ENCODE measurements around the gene ZDHHC20.
A peak's percentile ranks its signal among the peaks of the same experiment; 100 is the strongest.
"Not testable (repeated sequence)": the region's sequence is repeated elsewhere in the genome, so short reads cannot be mapped to it uniquely, and the experiment has no call there.

The ZDHHC20 gene

GRCh38 chr13:21413013-21413412, 46.1 kb downstream of the ZDHHC20 start:
- TF ChIP-seq POLR2A (IDR thresholded peaks at IDR 0.05; ENCODE audit: low read length) (no peak), GATA1 (IDR thresholded peaks at IDR 0.05; ENCODE audit: low read depth, low read length) (no peak)
- no peak for DNase-seq

- DNase-seq, result not testable (repeated sequence)
Observed at GRCh38 chr13:21410453-21410852, 48.6 kb downstream of the ZDHHC20 start.

- TF ChIP-seq GATA1 (IDR thresholded peaks at IDR 0.05; ENCODE audit: low read depth, low read length), result no peak
Observed at GRCh38 chr13:21405309-21405708, 53.8 kb downstream of the ZDHHC20 start.

GRCh38 chr13:21402586-21403307, 56.4 kb downstream of the ZDHHC20 start:
- DNase-seq, result peak in 1 of 2 experiments; percentile 8
- TF ChIP-seq POLR2A (IDR thresholded peaks at IDR 0.05; ENCODE audit: low read length) (no peak), GATA1 (IDR thresholded peaks at IDR 0.05; ENCODE audit: low read depth, low read length) (no peak)

More at GRCh38 chr13:21405309-21405708, 53.8 kb downstream of the ZDHHC20 start:
- no peak for DNase-seq

GRCh38 chr13:21399741-21400140, 59.4 kb downstream of the ZDHHC20 start:
- DNase-seq, result no peak
- TF ChIP-seq GATA1 (IDR thresholded peaks at IDR 0.05; ENCODE audit: low read depth, low read length), result no peak
- TF ChIP-seq POLR2A (IDR thresholded peaks at IDR 0.05; ENCODE audit: low read length), result no peak

- no peak for DNase-seq
- TF ChIP-seq POLR2A (IDR thresholded peaks at IDR 0.05; ENCODE audit: low read length) (no peak), GATA1 (IDR thresholded peaks at IDR 0.05; ENCODE audit: low read depth, low read length) (no peak)
Observed at GRCh38 chr13:21395953-21396352, 63.1 kb downstream of the ZDHHC20 start.

GRCh38 chr13:21389124-21389523, 70.0 kb downstream of the ZDHHC20 start:
- no peak for TF ChIP-seq POLR2A (IDR thresholded peaks at IDR 0.05; ENCODE audit: low read length)
- TF ChIP-seq GATA1 (IDR thresholded peaks at IDR 0.05; ENCODE audit: low read depth, low read length), result no peak
- no peak for DNase-seq

- DNase-seq, result no peak
- TF ChIP-seq POLR2A (IDR thresholded peaks at IDR 0.05; ENCODE audit: low read length), result no peak
- no peak for TF ChIP-seq GATA1 (IDR thresholded peaks at IDR 0.05; ENCODE audit: low read depth, low read length)
Observed at GRCh38 chr13:21385710-21386109, 73.4 kb downstream of the ZDHHC20 start.

GRCh38 chr13:21383090-21383489, 76.0 kb downstream of the ZDHHC20 start:
- DNase-seq, result no peak

GRCh38 chr13:21376998-21377985, 81.8 kb downstream of the ZDHHC20 start:
- DNase-seq, result peak; percentile 16 to 61

More at GRCh38 chr13:21383090-21383489, 76.0 kb downstream of the ZDHHC20 start:
- TF ChIP-seq POLR2A (IDR thresholded peaks at IDR 0.05; ENCODE audit: low read length), result no peak
- no peak for TF ChIP-seq GATA1 (IDR thresholded peaks at IDR 0.05; ENCODE audit: low read depth, low read length)

- no peak for DNase-seq
- TF ChIP-seq POLR2A (IDR thresholded peaks at IDR 0.05; ENCODE audit: low read length) (no peak), GATA1 (IDR thresholded peaks at IDR 0.05; ENCODE audit: low read depth, low read length) (no peak)
Observed at GRCh38 chr13:21372530-21372929, 86.6 kb downstream of the ZDHHC20 start.

- DNase-seq, result no peak
- no peak for TF ChIP-seq POLR2A (IDR thresholded peaks at IDR 0.05; ENCODE audit: low read length)
- no peak for TF ChIP-seq GATA1 (IDR thresholded peaks at IDR 0.05; ENCODE audit: low read depth, low read length)
Observed at GRCh38 chr13:21371011-21371410, 88.1 kb downstream of the ZDHHC20 start.

- no peak for TF ChIP-seq GATA1 (IDR thresholded peaks at IDR 0.05; ENCODE audit: low read depth, low read length)
- no peak for TF ChIP-seq POLR2A (IDR thresholded peaks at IDR 0.05; ENCODE audit: low read length)
- DNase-seq, result no peak
Observed at GRCh38 chr13:21365574-21365973, 93.5 kb downstream of the ZDHHC20 start.

- DNase-seq, result peak in 1 of 2 experiments; percentile 33
- TF ChIP-seq POLR2A (IDR thresholded peaks at IDR 0.05; ENCODE audit: low read length), result no peak
- TF ChIP-seq GATA1 (IDR thresholded peaks at IDR 0.05; ENCODE audit: low read depth, low read length), result no peak
Observed at GRCh38 chr13:21364916-21365315, 94.2 kb downstream of the ZDHHC20 start.

GRCh38 chr13:21364357-21364756, 94.7 kb downstream of the ZDHHC20 start:
- no peak for DNase-seq
- TF ChIP-seq GATA1 (IDR thresholded peaks at IDR 0.05; ENCODE audit: low read depth, low read length) (no peak), POLR2A (IDR thresholded peaks at IDR 0.05; ENCODE audit: low read length) (no peak)

Data from erythroblast (primary cell).